Left lung (tissue), 10 donors: ENCODE data around the gene RFX7. TPM values are rescaled to one million over a fixed set of nuclear protein-coding genes. Genes with fewer than 3 reads are reported as not detected.

Experiments used
- ATAC-seq: fragments of 200-7000 bp; cut with Tn5 transposase; one replicate; pipeline ENCODE4 v1.9.1; 2020; ENCODE audit warnings: moderate library complexity
- DNase-seq, 4 donors: peaks; one replicate each; pipeline ENCODE4 v3.0.0-alpha.2; 2013 to 2020
- H3K27ac ChIP-seq, 2 donors: fragments of 200-600 bp; sonication (generic) in 1 of 2; one replicate each; pipeline versions ENCODE4 v1.5.0 to v1.8.0; 2020 to 2021
- H3K27me3 ChIP-seq, 2 donors: fragments of 200-600 bp; sonication (generic) in 1 of 2; one replicate each; pipeline versions ENCODE4 v1.5.0 to v1.8.0; 2020 to 2021
- H3K36me3 ChIP-seq, 2 donors: fragments of 200-600 bp; sonication (generic) in 1 of 2; one replicate each; pipeline versions ENCODE4 v1.5.0 to v1.8.0; 2020 to 2021
- H3K4me1 ChIP-seq, 2 donors: fragments of 200-600 bp; one replicate each; pipeline ENCODE4 v1.8.0; 2021
- H3K4me3 ChIP-seq, 2 donors: fragments of 200-600 bp; sonication (generic) in 1 of 2; one replicate each; pipeline versions ENCODE4 v1.5.0 to v1.8.0; 2020 to 2021; ENCODE audit warnings: mild to moderate bottlenecking in 1 of 2
- H3K9me3 ChIP-seq, 2 donors: fragments of 200-600 bp; sonication (generic) in 1 of 2; one replicate each; pipeline versions ENCODE4 v1.5.0 to v1.8.0; 2020 to 2021
- intact Hi-C, 2 donors: fragments of 100-400 bp; cut with DNase I; formaldehyde crosslinking; loops; one replicate each; pipeline versions ENCODE4 v1.11.2 to v1.14.2; 2022
- polyA plus RNA-seq, 6 donors: library from polyadenylated mRNA; unstranded; fragments of 120-200 nt; gene quantifications; one replicate each; pipeline ENCODE4 v1.2.1, GENCODE V29; 2013; ENCODE audit not compliant: insufficient read length in 6 of 6
- total RNA-seq, 2 donors: library from RNA; stranded (reverse); fragmentation: NEBNext Ultra II Directional; extraction: Animal tissue kit (Norgen Biotek cat#: 25700); gene quantifications; one replicate each; pipeline ENCODE4 v1.2.1, GENCODE V29; 2021
- TF ChIP-seq, protein P1 (sequence below), 2 donors: fragments of 200-600 bp; sonication (generic) in 1 of 2; IDR thresholded peaks; one replicate each; pipeline versions ENCODE4 v1.5.0 to v1.8.0; 2021; ENCODE audit warnings: antibody characterized with exemption in 2 of 2
- donor health status: DM: no; HTN: yes; CAD: no.
- donor health status: DM: no; HTN: no; CAD: no.

The RFX7 gene
- total and polyA plus RNA-seq, 8 donors, result 16.7 to 28.1 (median 25.4) TPM

DNA sequence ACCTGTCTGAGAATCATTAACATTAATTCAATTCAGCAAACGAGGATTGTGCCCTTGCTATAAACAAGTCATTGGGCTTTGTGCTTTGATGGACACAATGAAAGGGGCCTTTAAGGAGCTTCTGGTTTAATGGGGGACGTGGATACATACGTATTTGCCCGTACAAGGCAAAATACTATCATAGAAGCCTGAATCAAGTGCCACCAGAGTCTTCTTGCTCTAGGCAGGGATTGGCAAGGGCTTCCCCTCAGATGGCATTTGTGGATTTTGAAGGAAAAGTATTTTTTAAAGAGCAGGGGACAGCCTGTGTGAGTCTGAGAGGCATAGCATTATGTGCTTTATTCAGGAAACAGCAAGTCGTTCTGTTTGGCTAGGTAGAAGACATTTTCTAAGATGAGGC, 166.6 kb downstream of the RFX7 start:
- Histone ChIP-seq H3K36me3 (no peaks in the 10 kb centered on the region), H3K4me3 (no peak overlapping the region), H3K27me3 (no peaks in the 10 kb centered on the region), H3K9me3 (no peaks in the 10 kb centered on the region), H3K27ac (no peak overlapping the region), H3K4me1 (no peaks in the 10 kb centered on the region)
- DNase-seq (no peak), ATAC-seq (no peak)
- TF ChIP-seq, protein P1, sequence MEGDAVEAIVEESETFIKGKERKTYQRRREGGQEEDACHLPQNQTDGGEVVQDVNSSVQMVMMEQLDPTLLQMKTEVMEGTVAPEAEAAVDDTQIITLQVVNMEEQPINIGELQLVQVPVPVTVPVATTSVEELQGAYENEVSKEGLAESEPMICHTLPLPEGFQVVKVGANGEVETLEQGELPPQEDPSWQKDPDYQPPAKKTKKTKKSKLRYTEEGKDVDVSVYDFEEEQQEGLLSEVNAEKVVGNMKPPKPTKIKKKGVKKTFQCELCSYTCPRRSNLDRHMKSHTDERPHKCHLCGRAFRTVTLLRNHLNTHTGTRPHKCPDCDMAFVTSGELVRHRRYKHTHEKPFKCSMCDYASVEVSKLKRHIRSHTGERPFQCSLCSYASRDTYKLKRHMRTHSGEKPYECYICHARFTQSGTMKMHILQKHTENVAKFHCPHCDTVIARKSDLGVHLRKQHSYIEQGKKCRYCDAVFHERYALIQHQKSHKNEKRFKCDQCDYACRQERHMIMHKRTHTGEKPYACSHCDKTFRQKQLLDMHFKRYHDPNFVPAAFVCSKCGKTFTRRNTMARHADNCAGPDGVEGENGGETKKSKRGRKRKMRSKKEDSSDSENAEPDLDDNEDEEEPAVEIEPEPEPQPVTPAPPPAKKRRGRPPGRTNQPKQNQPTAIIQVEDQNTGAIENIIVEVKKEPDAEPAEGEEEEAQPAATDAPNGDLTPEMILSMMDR (IDR thresholded peaks at IDR 0.05), result no peak
- intact Hi-C loops, result no loop called here

DNA sequence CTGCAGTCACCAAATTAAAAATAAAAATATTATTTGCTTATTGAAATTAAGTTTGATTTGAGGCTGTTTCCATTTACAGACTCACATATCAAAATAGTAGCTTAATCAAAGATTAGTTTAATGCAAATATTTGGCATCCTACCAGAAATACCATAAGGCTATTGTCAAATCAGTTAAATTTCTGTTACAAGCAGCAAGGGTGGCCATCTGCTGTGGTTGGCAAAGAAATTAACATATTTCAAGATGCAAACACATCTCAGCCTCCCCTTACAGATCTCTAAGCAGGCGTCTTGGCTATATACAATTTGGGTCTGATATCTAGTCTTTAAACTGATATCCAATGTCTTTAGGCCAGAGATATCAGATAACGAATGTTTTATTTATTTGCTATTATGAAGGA, 167.0 kb downstream of the RFX7 start:
- H3K27me3 ChIP-seq, result no peaks in the 10 kb centered on the region
- H3K27ac ChIP-seq, result no peak overlapping the region
- no peak overlapping the region for H3K4me3 ChIP-seq
- no peak for ATAC-seq
- H3K4me1 ChIP-seq, result no peaks in the 10 kb centered on the region
- TF ChIP-seq, protein P1 (IDR thresholded peaks at IDR 0.05), result no peak
- intact Hi-C loops, result no loop called here
- no peaks in the 10 kb centered on the region for H3K36me3 ChIP-seq
- no peak for DNase-seq
- no peaks in the 10 kb centered on the region for H3K9me3 ChIP-seq

DNA sequence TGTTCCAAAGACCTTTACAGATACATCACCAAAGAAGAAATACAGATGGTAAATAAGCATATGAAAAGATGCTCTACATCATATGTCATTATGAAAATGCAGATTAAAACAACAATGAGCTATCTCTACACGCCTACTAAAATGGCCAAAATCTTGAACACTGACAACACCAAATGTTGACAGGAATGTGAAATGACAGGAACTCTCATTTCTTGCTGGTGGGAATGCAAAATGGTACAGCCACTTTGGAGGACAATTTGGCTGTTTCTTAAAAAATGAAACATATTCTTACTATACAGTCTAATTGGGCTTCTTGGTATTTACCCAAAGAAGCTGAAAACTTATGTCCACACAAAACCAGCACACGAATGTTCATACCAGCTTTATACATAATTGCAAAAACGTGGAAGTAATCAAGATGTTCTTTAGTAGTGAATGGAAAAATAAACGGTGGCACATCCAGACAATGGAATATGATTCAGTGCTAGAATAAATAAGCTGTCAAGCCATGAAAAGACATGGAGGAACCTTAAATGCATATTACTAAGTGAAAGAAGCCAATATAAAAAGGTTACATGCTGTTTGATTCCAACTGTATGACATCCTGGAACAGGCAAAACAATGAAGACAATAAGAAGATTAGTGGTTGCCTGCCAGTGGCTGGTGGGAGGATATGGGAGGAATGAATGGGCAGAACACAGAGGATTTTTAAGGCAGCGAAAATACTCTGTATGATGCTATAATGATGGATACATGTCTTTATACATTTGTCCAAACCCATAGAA, 169.0 kb downstream of the RFX7 start:
- Histone ChIP-seq H3K4me3 (no peak overlapping the region), H3K36me3 (no peaks in the 10 kb centered on the region), H3K27ac (no peak overlapping the region), H3K9me3 (no peaks in the 10 kb centered on the region), H3K4me1 (no peaks in the 10 kb centered on the region), H3K27me3 (no peaks in the 10 kb centered on the region)
- intact Hi-C loops, result no loop called here
- TF ChIP-seq, protein P1 (IDR thresholded peaks at IDR 0.05), result no peak
- DNase-seq (no peak), ATAC-seq (no peak)

DNA sequence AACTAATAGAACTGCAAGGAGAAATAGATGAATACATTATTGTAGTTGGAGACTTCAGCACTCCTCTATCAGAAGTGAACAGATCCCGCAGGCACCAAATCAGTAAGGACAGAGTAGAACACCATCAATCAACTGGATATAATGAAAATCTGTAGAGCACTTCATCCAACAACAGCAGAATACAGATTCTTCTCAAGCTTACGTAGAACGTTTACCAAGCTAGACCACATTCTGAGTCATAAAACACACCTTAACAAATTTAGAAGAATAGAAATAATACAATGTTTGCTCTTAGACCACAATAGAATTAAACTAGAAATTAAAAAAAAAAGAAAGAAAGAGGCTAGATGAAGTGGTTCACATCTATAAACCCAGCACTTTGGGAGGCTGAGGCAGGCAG, 179.5 kb downstream of the RFX7 start:
- H3K27ac ChIP-seq, result no peak overlapping the region
- no peaks in the 10 kb centered on the region for H3K27me3 ChIP-seq
- no peak for ATAC-seq
- intact Hi-C loops, result no loop called here
- DNase-seq, result no peak
- H3K9me3 ChIP-seq, result peaks cover 0 to 2% of the 10 kb centered on the region in 2 donors
- H3K4me3 ChIP-seq, result no peak overlapping the region
- no peaks in the 10 kb centered on the region for H3K4me1 ChIP-seq
- TF ChIP-seq, protein P1 (IDR thresholded peaks at IDR 0.05), result no peak
- no peaks in the 10 kb centered on the region for H3K36me3 ChIP-seq

DNA sequence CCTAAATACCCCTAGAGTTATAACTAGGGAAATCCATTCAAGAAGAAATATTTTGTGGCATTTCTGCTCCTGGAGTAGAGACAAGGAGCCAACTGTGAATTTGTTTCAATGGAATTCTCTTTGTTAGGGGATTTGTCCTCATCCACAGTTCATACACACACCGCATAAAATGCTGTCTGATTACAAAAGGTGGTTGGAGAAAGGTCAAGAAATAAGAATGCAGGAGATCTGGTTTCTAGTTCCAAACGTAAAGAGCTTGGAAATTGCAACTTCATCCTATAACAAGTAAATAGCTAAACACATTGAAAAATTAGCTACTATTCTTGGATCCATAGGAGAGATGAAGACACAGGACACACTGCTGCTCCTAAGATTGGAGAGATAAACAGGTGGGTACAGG, 184.0 kb downstream of the RFX7 start:
- H3K27me3 ChIP-seq, result no peaks in the 10 kb centered on the region
- intact Hi-C loops, result no loop called here
- peaks cover 0 to 2% of the 10 kb centered on the region in 2 donors for H3K9me3 ChIP-seq
- no peak for DNase-seq
- no peak for ATAC-seq
- H3K36me3 ChIP-seq, result no peaks in the 10 kb centered on the region
- TF ChIP-seq, protein P1 (IDR thresholded peaks at IDR 0.05), result no peak
- no peak overlapping the region for H3K4me3 ChIP-seq
- H3K27ac ChIP-seq, result no peak overlapping the region
- no peaks in the 10 kb centered on the region for H3K4me1 ChIP-seq
